Esophagus muscularis mucosa (tissue), 4 donors: ENCODE data around the gene CARHSP1. TPM values are rescaled to one million over a fixed set of nuclear protein-coding genes. Genes with fewer than 3 reads are reported as not detected.

Experiments used
- DNase-seq: peaks from one replicate; pipeline ENCODE4 v3.0.0-alpha.2; 2017; ENCODE audit errors: extremely low spot score
- H3K27ac ChIP-seq, 4 donors: fragments of 200-600 bp; sonication (generic); replicated peaks in 1 of 4; 1 replicate in 3 of 4; 2 replicates in 1 of 4; pipeline ENCODE4 v1.5.1; 2016 to 2019; ENCODE audit warnings: mild to moderate bottlenecking in 1 of 4
- H3K27me3 ChIP-seq, 4 donors: fragments of 200-600 bp; sonication (generic); one replicate each; pipeline versions ENCODE4 v1.5.1 to v1.6.0; 2016 to 2019
- H3K36me3 ChIP-seq, 4 donors: fragments of 200-600 bp; sonication (generic); one replicate each; pipeline ENCODE4 v1.5.1; 2016 to 2019
- H3K4me1 ChIP-seq, 4 donors: fragments of 200-600 bp; sonication (generic); one replicate each; pipeline ENCODE4 v1.5.1; 2016 to 2019
- H3K4me3 ChIP-seq, 4 donors: fragments of 200-600 bp; sonication (generic); 1 replicate in 2 of 4; 2 replicates in 2 of 4; pipeline ENCODE4 v1.5.1; 2016 to 2019; ENCODE audit warnings: mild to moderate bottlenecking in 4 of 4, moderate library complexity in 1 of 4
- H3K9me3 ChIP-seq, 4 donors: fragments of 200-600 bp; sonication (generic); 1 replicate in 3 of 4; 2 replicates in 1 of 4; pipeline ENCODE4 v1.5.1; 2016 to 2019
- EP300 ChIP-seq: sonication (generic); formaldehyde crosslinking; IDR thresholded peaks from one replicate; pipeline ENCODE4 v1.6.1; 2017; ENCODE audit warnings: antibody characterized with exemption
- POLR2A ChIP-seq: fragments of 450-650 bp; IDR thresholded peaks from one replicate; pipeline ENCODE4 v1.6.1; 2017; ENCODE audit warnings: antibody characterized with exemption, moderate library complexity, mild to moderate bottlenecking, low read depth
- POLR2AphosphoS5 ChIP-seq, 2 donors: sonication (generic); formaldehyde crosslinking; IDR thresholded peaks; one replicate each; pipeline ENCODE4 v1.6.1; 2017; ENCODE audit warnings: antibody characterized with exemption in 2 of 2
- WGBS: methylation state at CpG from one replicate; pipeline ENCODE4 v1.1.5; 2018; 5-methylcytosine and 5-hydroxymethylcytosine counted together
- intact Hi-C: fragments of 100-400 bp; cut with DNase I; formaldehyde crosslinking; loops from one replicate; pipeline ENCODE4 v1.15.1; 2023
- total RNA-seq, 4 donors: library from RNA; depleted of rRNA; stranded (reverse); fragments of >200 nt; gene quantifications; one replicate each; pipeline versions ENCODE4 v1.1.0 to v1.2.1, GENCODE V29; 2016
- TF ChIP-seq, protein P1 (sequence below), 3 experiments: fragments of 200-600 bp in 2 of 3; fragments of 450-650 bp in 1 of 3; sonication (generic) in 2 of 3; IDR thresholded peaks; one replicate each; pipeline ENCODE4 v1.5.1; 2017 to 2019; ENCODE audit warnings: antibody characterized with exemption in 3 of 3, mild to moderate bottlenecking in 2 of 3, moderate library complexity in 1 of 3

The CARHSP1 gene
- total RNA-seq, 4 donors from 2014 or later, result 33.2 to 95.8 (median 73.9) TPM

DNA sequence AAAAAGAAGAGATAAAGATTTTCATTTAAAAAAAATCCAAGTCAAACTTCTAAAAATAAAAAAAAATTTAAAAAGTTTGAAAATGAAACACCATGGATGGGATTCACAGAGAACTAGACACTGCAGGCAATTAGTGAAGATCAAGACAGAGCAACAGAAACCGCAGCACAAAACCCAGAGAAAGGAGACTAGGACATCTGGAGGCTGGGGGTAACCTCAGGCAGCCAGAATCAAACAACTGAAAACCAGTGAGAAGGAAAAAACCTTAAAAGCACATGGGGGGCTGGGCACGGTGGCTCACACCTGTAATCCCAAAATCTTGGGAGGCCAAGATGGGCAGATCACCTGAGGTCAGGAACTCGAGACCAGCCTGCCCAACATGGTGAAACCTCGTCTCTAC is 44.0 kb upstream of the CARHSP1 start:
- no peak overlapping the region for H3K4me3 ChIP-seq
- no peaks in the 10 kb centered on the region for H3K4me1 ChIP-seq
- DNase-seq, result no peak
- TF ChIP-seq POLR2A, result no peak
- no peak for TF ChIP-seq POLR2AphosphoS5 (IDR thresholded peaks at IDR 0.05)
- TF ChIP-seq, protein P1, sequence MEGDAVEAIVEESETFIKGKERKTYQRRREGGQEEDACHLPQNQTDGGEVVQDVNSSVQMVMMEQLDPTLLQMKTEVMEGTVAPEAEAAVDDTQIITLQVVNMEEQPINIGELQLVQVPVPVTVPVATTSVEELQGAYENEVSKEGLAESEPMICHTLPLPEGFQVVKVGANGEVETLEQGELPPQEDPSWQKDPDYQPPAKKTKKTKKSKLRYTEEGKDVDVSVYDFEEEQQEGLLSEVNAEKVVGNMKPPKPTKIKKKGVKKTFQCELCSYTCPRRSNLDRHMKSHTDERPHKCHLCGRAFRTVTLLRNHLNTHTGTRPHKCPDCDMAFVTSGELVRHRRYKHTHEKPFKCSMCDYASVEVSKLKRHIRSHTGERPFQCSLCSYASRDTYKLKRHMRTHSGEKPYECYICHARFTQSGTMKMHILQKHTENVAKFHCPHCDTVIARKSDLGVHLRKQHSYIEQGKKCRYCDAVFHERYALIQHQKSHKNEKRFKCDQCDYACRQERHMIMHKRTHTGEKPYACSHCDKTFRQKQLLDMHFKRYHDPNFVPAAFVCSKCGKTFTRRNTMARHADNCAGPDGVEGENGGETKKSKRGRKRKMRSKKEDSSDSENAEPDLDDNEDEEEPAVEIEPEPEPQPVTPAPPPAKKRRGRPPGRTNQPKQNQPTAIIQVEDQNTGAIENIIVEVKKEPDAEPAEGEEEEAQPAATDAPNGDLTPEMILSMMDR (IDR thresholded peaks at IDR 0.05), result no peak
- no peak for TF ChIP-seq EP300
- 93% methylated on average over 4 of the region's 4 CpGs for WGBS
- H3K9me3 ChIP-seq, result no peaks in the 10 kb centered on the region
- peaks cover 70 to 100% (median 94%) of the 10 kb centered on the region in 4 donors for H3K36me3 ChIP-seq
- intact Hi-C loops, result no loop called here
- no peaks in the 10 kb centered on the region for H3K27me3 ChIP-seq
- H3K27ac ChIP-seq, result no peak overlapping the region

DNA sequence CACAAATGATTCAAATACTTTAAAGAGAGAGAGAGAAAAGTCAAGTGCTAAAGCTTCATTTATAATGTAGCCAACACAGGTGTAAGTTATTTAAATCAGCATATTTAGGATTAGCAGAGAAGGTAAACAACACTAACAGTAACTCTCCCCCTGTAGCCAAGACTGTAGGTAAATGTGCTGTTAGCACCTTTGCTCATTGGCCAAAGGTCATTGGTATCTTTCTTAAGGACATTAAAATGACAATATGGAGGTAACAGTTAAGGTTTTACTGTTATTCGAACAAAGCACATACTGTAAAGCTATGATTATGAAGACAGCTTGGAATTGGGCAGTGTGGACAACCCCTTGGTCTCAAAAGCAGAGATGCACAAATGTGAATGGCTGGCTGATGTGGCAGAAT is 42.0 kb upstream of the CARHSP1 start:
- peaks cover 61 to 100% (median 93%) of the 10 kb centered on the region in 4 donors for H3K36me3 ChIP-seq
- WGBS, result 96% methylated on average over 1 of the region's 1 CpG
- intact Hi-C loops, result no loop called here
- no peak for DNase-seq
- H3K4me3 ChIP-seq, result no peak overlapping the region
- no peaks in the 10 kb centered on the region for H3K9me3 ChIP-seq
- no peaks in the 10 kb centered on the region for H3K4me1 ChIP-seq
- TF ChIP-seq, protein P1 (IDR thresholded peaks at IDR 0.05), result no peak
- TF ChIP-seq POLR2A (no peak), EP300 (no peak), POLR2AphosphoS5 (IDR thresholded peaks at IDR 0.05) (no peak)
- H3K27me3 ChIP-seq, result no peaks in the 10 kb centered on the region
- no peak overlapping the region for H3K27ac ChIP-seq

DNA sequence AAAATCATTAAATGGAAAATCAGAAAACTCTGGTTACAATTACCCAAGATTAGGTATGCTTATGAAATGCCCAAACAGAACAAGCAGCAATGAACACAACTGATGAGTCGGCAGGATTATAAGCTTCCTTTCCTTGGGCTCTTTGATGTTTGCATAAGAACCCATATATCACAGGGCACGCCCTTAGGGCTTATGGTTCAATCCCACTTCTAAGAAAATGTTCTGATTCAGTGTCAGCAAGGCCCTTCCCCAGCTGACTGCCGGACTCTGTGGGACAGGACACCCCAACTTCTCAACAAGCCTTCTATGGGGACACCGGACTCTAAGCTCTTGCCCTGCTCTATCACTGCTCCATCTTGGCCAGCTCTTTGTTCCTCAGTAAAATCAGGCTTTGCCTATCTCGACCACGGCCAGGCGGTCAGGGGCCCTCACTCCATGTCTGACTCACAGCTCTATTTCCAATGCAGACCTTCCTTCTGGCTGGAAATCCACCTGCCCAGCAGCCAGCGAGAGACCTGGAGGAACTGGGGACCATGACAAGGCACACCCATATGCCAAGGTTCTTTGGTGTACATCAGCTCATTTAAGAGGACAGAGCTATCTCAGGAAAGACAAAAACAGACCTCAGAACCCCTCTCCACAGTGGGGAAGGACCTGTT is 40.1 kb upstream of the CARHSP1 start:
- intact Hi-C loops, result loop anchor here (10.0 kb wide), 1 partner anchor 96 kb away; no protein-coding TSS in a partner anchor
- no peak overlapping the region for H3K4me3 ChIP-seq
- no peaks in the 10 kb centered on the region for H3K9me3 ChIP-seq
- H3K27ac ChIP-seq, result no peak overlapping the region
- H3K36me3 ChIP-seq, result peaks cover 63 to 100% (median 95%) of the 10 kb centered on the region in 4 donors
- DNase-seq, result no peak
- H3K27me3 ChIP-seq, result no peaks in the 10 kb centered on the region
- WGBS, result 86% methylated on average over 8 of the region's 8 CpGs
- no peak for TF ChIP-seq POLR2AphosphoS5 (IDR thresholded peaks at IDR 0.05)
- no peaks in the 10 kb centered on the region for H3K4me1 ChIP-seq

DNA sequence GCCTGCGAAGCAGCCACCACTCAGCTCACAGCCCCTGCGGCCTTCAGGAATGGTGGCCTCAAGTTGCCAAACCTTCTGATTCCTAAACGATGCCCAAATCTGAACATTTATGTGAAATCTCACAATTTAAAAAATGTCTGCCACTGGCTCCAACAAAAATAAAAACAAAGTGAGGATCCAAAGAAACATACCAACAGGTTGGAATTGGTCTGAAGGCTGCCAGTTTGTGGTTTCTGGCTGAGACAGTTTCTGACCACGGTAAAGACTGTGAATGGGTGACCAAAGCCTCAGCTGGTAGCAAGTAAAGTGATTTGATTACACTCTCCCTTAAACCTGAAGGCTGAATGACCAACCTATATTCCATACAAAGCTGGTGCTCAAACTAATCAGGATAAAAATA is 38.3 kb upstream of the CARHSP1 start:
- DNase-seq, result no peak
- Histone ChIP-seq H3K4me3 (no peak overlapping the region), H3K9me3 (no peaks in the 10 kb centered on the region), H3K27me3 (no peaks in the 10 kb centered on the region), H3K4me1 (no peaks in the 10 kb centered on the region), H3K36me3 (peaks cover 76 to 100% (median 98%) of the 10 kb centered on the region in 4 donors), H3K27ac (no peak overlapping the region)
- intact Hi-C loops, result loop anchor here (10.0 kb wide), 1 partner anchor 98 kb away; no protein-coding TSS in a partner anchor
- TF ChIP-seq, protein P1 (IDR thresholded peaks at IDR 0.05), result no peak
- TF ChIP-seq EP300 (no peak), POLR2A (no peak), POLR2AphosphoS5 (IDR thresholded peaks at IDR 0.05) (no peak)
- WGBS, result 81% methylated on average over 4 of the region's 4 CpGs

DNA sequence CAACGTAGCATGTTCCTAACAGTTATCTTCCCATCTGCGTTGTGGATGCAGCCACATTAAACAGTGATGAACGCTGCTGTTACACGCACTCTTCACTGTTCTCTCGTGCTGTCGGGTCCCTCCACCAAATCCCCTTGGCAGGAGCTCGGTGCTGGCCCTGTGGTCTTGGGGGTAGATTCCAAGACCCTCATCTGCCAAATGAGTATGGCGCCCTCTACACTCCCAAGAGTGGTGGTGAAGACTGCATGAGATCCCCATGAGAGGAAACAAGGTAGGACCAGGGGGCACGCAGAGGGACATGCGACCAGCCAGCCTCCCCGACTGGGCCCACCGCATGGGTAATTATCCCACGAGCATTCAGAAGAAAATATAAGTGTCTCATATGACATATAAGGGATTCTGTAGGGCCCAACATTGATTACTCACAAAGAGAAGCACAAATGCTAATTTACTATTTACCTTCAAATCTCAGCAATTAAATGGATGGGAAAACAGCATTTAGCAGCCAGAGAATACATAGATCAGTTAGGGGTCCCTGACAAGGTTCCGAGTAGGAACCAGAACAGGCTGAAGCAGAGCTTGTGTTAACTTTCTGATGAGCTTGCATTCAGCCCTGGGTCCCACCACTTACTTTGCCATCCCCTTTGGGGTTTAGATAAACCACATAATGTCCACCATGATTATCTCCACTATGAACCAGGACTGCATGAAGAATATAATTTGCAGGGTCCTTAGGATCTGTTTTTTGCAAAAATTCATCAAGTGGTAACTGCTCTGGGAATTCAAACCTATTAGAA is 37.2 kb upstream of the CARHSP1 start:
- DNase-seq, result no peak
- intact Hi-C loops, result loop anchor here (10.0 kb wide), 1 partner anchor 99 kb away; no protein-coding TSS in a partner anchor
- Histone ChIP-seq H3K36me3 (peaks cover 76 to 100% (median 98%) of the 10 kb centered on the region in 4 donors), H3K27me3 (no peaks in the 10 kb centered on the region), H3K4me3 (no peak overlapping the region), H3K27ac (no peak overlapping the region), H3K9me3 (no peaks in the 10 kb centered on the region), H3K4me1 (no peaks in the 10 kb centered on the region)
- 83% methylated on average over 13 of the region's 14 CpGs for WGBS
- TF ChIP-seq POLR2A, result no peak
- TF ChIP-seq EP300, result no peak
- TF ChIP-seq POLR2AphosphoS5 (IDR thresholded peaks at IDR 0.05), result no peak
- TF ChIP-seq, protein P1 (IDR thresholded peaks at IDR 0.05), result no peak
